Mononuclear cell (primary cell): ENCODE measurements around the gene OR7C2. TPM values are rescaled to one million over a fixed set of nuclear protein-coding genes. Genes with fewer than 3 reads are reported as not detected.
"Not testable (repeated sequence)": the region's sequence is repeated elsewhere in the genome, so short reads cannot be mapped to it uniquely, and the experiment has no call there.

Source experiments
- H3K27me3 ChIP-seq: 2 replicates; pipeline ENCODE4 v1.6.0; 2011; ENCODE audit warnings: low read length, control low read depth; ENCODE audit not compliant: insufficient read depth
- H3K4me1 ChIP-seq: 2 replicates; pipeline ENCODE4 v1.5.1; 2011; ENCODE audit warnings: mild to moderate bottlenecking, low read length, control low read depth; ENCODE audit not compliant: insufficient read depth
- H3K4me3 ChIP-seq: 2 replicates; pipeline ENCODE4 v1.5.1; 2011; ENCODE audit warnings: mild to moderate bottlenecking, low read length, moderate library complexity
- H3K9me3 ChIP-seq: 2 replicates; pipeline ENCODE4 v1.5.1; 2011; ENCODE audit warnings: low read depth, mild to moderate bottlenecking, control low read depth, low read length
- total RNA-seq: library from RNA; depleted of rRNA; stranded (reverse); fragments of >200 nt; gene quantifications from one replicate; pipeline ENCODE4 v1.2.3, GENCODE V29; 2012

Gene OR7C2
- not detected for total RNA-seq

DNA sequence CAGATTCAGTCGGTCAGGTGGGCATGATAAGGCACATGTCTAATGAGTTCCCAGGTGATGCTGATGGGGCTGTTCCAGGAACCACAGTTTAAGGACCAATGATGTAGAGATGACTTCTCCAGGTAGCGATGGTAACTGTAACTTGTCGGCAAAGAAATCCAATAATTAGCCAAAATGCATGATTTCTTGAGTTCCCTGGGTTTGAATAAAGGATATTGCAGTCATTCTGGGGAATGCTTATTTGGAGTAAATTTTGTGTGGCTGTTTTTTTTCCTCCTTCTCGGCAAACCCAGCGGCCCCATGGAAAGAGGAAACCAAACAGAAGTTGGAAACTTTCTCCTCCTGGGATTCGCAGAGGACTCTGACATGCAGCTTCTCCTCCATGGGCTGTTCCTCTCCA, at the start of gene OR7C2:
OR7C2 (plus strand) TSS at position 301 of the 400 bp plus-strand sequence; CDS start at position 301, 0 bp downstream.
- no peaks in the 10 kb centered on the region for H3K27me3 ChIP-seq
- peaks cover 21% of the 10 kb centered on the region for H3K4me1 ChIP-seq
- no peak within 1 kb of the TSS for H3K4me3 ChIP-seq
- no peaks in the 10 kb centered on the region for H3K9me3 ChIP-seq

DNA sequence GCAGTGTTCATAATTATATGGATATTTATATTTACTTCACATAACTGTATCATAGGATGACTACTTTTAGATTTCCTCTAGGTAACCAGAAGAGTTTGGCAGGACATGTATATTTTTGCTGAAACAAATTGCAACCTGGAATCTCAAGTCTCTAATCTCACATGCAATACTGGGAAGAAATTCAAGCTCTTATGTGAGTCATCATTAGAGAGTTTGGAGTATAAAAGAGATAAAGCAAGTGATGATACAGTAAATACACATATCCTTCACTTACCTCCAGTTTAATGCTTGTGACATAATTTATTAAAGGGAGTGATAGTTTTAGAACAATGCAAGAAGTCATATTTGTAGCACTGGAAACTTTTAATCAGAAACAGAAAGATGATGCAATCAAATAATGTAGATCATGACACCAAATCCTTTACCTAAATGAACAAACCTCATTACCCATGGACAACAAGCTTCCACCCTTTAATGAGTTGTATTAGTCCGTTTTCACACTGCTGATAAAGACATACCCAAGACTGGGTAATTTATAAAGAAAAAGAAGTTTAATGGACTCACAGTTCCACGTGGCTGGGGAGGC, 39.5 kb upstream of the OR7C2 start:
- H3K9me3 ChIP-seq = no peaks in the 10 kb centered on the region
- H3K4me3 ChIP-seq = no peak overlapping the region
- no peaks in the 10 kb centered on the region for H3K4me1 ChIP-seq
- H3K27me3 ChIP-seq = peaks cover 2% of the 10 kb centered on the region

DNA sequence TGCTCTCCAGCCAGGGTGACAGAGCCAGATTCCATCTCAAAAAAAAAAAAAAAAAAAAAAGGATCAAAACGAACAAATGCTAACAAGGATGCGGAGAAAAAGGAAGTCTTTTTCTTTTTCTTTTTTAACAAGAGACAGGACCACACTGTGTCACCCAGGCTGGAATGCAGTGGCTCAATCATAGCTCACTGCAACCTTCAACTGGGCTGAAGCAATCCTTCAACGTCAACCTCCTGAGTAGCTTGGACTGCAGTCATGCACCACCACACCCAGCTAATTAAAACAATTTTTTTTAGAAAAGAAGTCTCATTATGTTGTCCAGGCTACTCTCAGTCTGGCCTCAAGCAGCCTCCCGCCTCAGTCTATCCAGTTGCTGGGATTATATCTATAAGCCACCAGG, 34.6 kb upstream of the OR7C2 start:
- H3K27me3 ChIP-seq = peaks cover 2% of the 10 kb centered on the region
- H3K9me3 ChIP-seq = no peaks in the 10 kb centered on the region
- no peak overlapping the region for H3K4me3 ChIP-seq
- no peaks in the 10 kb centered on the region for H3K4me1 ChIP-seq

DNA sequence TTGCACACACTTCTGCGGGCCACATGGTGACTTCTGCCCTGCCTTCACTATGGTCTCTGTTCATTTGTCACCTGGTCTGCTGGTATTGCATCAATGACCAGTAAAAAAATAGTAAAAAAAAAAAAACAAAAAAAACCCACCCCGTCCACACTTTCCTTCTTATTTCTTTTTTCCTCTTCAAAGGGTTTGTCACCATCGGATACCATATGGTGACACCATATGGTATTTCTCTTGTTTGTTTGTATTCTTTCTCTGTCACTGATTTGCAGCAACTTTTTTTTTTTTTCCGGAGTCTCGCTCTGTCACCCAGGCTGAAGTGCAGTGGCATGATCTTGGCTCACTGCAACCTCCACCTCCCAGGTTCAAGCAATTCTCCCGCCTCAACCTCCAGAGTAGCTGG, 26.2 kb upstream of the OR7C2 start:
- Histone ChIP-seq H3K4me3 (no peak overlapping the region), H3K9me3 (no peaks in the 10 kb centered on the region), H3K4me1 (no peaks in the 10 kb centered on the region), H3K27me3 (no peaks in the 10 kb centered on the region)

DNA sequence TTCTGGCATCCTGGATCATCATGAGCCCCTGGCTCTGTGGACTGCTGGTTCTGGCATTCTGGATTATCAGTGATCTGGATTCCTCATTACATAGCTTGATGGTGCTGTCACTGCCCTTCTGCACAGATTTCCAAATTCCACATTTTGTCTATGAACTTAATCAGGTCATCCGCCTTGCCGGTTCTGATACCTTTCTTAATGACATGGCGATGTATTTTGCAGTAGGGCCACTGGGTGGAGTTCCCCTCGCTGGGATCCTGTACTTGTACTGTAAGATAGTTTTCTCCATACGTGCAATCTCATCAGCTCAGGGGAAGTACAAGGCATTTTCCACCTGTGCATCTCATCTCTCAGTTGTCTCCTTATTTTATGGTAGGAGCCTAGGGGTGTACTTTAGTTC, 24.4 kb upstream of the OR7C2 start:
- H3K4me1 ChIP-seq = no peaks in the 10 kb centered on the region
- no peaks in the 10 kb centered on the region for H3K27me3 ChIP-seq
- no peak overlapping the region for H3K4me3 ChIP-seq
- H3K9me3 ChIP-seq = no peaks in the 10 kb centered on the region

DNA sequence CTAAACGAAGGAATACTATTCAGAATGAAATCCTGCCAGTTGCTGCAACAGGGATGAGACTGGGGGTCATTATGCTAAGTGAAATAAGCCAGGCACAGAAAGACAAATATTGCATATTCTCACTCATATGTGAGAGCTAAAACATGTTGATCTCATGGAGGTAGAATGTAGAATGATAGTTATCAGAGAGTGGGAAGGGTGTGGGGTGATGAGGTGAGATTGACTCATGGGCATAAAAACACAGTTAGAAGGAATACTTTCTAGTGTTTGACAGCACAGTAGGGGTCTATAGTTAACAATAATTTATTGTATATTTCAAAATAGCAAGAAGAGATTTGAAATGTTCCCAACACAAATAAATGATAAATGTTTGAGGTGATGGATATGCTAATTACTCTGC, 7.8 kb upstream of the OR7C2 start:
- H3K27me3 ChIP-seq = peaks cover 2% of the 10 kb centered on the region
- H3K9me3 ChIP-seq = no peaks in the 10 kb centered on the region
- H3K4me1 ChIP-seq = no peaks in the 10 kb centered on the region
- H3K4me3 ChIP-seq = no peak overlapping the region

DNA sequence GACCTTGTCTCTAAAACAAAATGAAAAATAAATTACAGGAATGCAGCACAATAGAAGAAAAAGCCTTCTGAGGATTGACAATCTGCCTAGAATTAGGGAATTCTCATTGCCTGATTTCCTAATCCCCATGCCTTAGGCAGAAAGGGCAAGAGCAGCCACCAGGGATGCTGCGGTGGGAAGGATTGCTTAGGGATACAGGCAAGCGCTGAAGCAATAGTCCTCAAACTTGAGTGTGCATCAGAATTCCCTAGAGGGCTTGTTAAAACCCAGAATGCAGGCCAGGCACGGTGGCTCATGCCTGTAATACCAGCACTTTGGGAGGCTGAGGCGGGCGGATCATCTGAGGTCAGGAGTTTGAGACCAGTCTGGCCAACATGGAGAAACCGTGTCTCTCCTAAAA, 1.0 kb upstream of the OR7C2 start:
- Histone ChIP-seq H3K4me3 (no peak overlapping the region), H3K9me3 (no peaks in the 10 kb centered on the region), H3K27me3 (no peaks in the 10 kb centered on the region), H3K4me1 (peaks cover 21% of the 10 kb centered on the region)

DNA sequence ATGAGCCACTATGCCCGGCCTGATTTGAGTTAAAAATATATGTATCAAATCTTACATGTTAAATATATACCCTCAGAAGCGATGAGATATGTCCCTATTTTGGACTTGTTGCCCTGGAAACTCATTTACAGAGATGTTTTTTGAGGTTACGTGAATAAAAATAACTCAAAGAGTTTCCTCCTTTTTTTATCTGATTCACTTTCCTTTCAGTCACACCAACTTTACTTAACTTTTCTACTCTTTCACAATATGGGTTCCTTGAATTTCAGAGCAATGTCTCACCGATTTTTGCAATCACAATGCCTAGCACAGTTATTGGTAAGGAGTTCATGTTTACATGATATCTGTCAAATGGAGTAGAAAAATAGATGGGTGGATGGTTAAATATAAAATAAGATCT, 2.3 kb downstream of the OR7C2 start:
- Histone ChIP-seq H3K4me3 (no peak overlapping the region), H3K4me1 (peaks cover 21% of the 10 kb centered on the region)

DNA sequence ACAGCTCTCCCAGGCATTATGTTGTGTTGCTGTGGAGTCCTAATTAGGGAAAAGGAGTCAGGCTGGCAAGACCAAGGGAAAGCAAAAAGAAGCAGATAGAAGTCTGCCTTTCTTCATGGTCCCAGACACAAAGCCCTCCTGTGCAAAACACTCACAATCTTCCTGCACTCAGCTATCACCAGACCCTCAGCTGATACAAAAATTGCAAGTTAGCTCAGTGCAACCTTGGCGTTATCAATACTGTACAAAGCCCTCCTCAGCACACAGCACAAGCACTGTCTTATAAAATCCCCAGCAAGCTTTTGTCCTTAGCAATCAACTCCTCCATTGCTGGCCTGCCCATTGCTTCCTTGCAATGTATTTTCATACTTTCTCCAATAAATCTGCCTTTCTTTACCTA, 3.2 kb downstream of the OR7C2 start:
- Histone ChIP-seq H3K4me3 (no peak overlapping the region), H3K27me3 (no peaks in the 10 kb centered on the region), H3K4me1 (peaks cover 21% of the 10 kb centered on the region), H3K9me3 (no peaks in the 10 kb centered on the region)

More for the DNA sequence above, 2.3 kb downstream of the OR7C2 start:
- Histone ChIP-seq H3K27me3 (no peaks in the 10 kb centered on the region), H3K9me3 (no peaks in the 10 kb centered on the region)

DNA sequence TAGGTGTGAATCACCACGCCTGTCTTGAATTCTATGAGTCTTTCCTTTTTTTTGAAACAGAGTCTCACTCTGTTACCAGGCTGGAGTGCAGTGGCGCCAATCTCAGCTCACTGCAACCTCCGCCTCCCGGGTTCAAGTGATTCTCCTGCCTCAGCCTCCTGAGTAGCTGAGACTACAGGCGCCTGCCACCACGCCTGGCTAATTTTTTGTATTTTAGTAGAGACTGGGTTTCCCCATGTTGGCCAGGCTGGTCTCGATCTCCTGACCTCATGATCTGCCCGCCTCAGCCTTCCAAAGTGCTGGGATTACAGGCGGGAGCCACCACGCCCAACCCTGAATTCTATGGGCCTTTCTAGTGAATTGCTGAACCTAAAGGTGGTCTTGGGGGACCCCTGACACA, 8.1 kb downstream of the OR7C2 start:
- not testable (repeated sequence) for H3K27me3 ChIP-seq, H3K9me3 ChIP-seq, H3K4me3 ChIP-seq, H3K4me1 ChIP-seq

DNA sequence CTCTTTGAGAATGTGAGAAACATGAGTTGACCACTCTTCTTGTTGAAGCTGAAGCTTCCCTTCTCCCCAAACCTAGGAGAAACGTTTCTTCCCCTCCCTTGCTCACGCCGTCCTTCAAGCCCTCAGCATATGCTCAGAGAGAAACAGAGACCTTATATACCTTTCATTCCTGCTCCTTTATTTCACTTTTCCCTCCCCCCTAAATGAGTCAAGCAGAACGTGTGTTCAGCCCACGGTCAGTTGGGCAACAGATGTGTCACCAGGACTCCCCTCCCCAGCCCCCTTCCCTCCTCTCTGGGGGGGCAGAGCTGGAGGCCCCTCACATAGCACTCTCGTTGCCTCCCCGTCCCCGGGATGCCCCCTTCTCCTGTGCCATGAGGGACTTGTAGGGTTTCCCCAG, 8.6 kb downstream of the OR7C2 start:
- Histone ChIP-seq H3K4me1 (no peaks in the 10 kb centered on the region), H3K9me3 (no peaks in the 10 kb centered on the region)

DNA sequence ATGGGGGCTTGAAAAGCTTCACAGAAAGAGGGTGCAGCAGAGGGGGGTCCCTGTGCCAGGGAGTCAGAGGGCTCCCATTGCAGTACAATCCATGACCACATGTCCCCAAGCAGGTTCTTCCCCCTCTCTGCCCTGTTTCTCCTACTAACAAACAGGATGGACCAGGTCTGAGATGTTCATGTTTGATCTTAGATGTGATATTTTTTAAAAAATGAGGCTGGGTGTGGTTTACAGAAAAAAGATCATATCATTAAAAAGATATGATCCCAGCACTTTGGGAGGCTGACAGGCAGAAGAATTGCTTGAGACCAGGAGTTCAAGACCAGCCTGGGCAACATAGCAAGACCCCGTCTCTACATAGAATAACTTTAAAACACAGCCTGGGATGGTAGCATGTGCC, 9.1 kb downstream of the OR7C2 start:
- H3K27me3 ChIP-seq = no peaks in the 10 kb centered on the region
- no peaks in the 10 kb centered on the region for H3K9me3 ChIP-seq
- H3K4me3 ChIP-seq = no peak overlapping the region
- H3K4me1 ChIP-seq = no peaks in the 10 kb centered on the region

More for the DNA sequence above, 8.6 kb downstream of the OR7C2 start:
- no peak overlapping the region for H3K4me3 ChIP-seq
- no peaks in the 10 kb centered on the region for H3K27me3 ChIP-seq

DNA sequence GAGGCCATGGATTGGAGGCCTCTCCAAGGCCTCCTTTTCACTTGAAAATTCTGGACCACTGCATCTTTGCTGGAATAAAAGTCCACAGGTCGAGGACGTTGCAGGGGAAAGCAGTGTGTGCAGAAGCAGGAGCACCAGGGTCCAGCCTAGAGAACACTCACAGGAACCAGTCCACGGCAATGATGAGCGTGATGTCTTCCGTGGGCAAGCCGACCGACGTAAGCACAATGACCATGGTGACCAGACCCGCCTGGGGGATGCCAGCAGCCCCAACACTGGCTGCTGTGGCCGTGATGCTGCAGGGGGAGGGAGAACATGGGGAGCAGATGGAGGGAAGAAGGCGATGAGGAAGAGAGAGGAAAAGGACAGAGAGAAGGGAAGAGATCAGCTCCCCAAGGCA, 11.5 kb downstream of the OR7C2 start:
- no peaks in the 10 kb centered on the region for H3K4me1 ChIP-seq

DNA sequence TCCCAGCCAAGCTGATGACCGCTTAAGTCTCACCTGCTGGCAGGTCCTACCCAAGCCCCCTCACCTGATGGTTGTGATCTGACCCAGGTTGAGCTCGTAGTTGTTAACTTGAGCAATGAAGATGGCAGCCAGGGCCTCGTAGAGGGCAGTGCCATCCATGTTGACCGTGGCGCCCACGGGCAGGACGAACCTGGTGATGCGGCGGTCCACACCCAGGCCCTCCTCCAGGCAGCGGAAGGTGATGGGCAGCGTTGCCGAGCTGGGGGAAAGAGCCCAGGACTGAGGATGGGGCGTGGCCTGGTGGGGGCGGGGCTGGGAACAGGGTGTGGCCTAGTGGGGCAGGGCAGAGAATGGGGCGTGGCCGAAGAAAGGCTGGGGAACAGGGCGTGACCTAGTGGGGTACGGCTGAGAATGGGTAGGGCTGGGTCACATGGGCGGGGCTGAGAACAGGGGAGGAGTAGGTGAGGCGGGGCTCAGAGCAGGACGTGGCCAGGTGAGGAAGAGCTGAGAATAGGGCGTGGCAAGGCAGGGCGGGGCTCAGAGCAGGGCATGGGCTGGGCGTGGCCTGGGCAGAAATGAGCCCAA, 12.9 kb downstream of the OR7C2 start:
- Histone ChIP-seq H3K4me3 (no peak overlapping the region), H3K27me3 (no peaks in the 10 kb centered on the region), H3K4me1 (no peaks in the 10 kb centered on the region), H3K9me3 (peaks cover 2% of the 10 kb centered on the region)

More for the DNA sequence above, 11.5 kb downstream of the OR7C2 start:
- Histone ChIP-seq H3K9me3 (no peaks in the 10 kb centered on the region), H3K27me3 (no peaks in the 10 kb centered on the region), H3K4me3 (no peak overlapping the region)

DNA sequence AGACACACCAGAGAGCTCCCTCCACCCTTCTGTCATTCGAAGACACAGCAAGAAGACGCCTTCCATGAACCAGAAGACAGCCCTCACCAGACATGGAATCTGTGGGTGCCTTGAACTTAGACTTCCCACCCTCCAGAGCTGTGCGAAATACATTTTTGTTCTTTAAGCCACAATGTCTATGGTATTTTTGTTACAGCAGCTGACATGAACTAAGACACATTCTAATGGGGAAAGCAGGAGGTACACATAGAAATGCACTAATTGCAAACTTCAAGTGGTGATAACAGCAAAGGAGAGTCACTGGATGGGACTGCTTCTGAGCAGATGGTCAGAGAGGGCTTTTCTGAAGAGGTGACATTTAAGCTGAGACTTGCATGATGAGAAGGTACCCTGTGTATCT, 16.2 kb downstream of the OR7C2 start:
- H3K4me3 ChIP-seq = no peak overlapping the region
- no peaks in the 10 kb centered on the region for H3K4me1 ChIP-seq
- peaks cover 17% of the 10 kb centered on the region for H3K9me3 ChIP-seq

DNA sequence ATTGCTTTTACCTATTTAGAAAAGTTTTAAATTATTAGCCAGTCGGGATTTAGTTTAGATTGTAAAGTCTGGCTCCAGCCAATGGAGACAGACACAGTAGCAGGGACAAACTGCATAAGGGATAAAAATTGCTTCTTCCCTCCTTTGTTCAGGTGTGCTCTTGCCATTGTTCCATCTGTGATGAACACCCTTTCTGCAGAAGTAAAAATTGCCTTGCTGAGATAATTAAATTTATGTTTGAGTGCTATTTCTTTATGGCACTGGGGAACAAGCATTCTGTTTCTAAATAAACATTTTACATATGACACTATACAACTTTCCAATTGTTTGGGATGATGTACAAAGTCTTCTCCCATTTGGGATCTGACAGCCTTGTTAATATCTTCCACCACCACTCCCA, 18.0 kb downstream of the OR7C2 start:
- Histone ChIP-seq H3K27me3 (no peaks in the 10 kb centered on the region), H3K4me3 (no peak overlapping the region), H3K4me1 (no peaks in the 10 kb centered on the region), H3K9me3 (peaks cover 17% of the 10 kb centered on the region)

More for the DNA sequence above, 16.2 kb downstream of the OR7C2 start:
- no peaks in the 10 kb centered on the region for H3K27me3 ChIP-seq
